ENCODE results near the gene HOXA9. TPM values are rescaled to one million over a fixed set of nuclear protein-coding genes. Genes with fewer than 3 reads are reported as not detected.

HOXA9 gene
- total RNA-seq, 4 donors from 2014 or later, result 5.4 to 10.9 (median 9.0) TPM

GRCh38 chr7:27172315-27172774 is 7.0 kb upstream of the HOXA9 start:
- TF ChIP-seq CTCF (IDR thresholded peaks at IDR 0.05; ENCODE audit: low read depth), result no peak

- no peak for TF ChIP-seq CTCF (IDR thresholded peaks at IDR 0.05; ENCODE audit: low read depth)
These were observed 6.4 kb upstream of the HOXA9 start for GRCh38 chr7:27171637-27172314.

- no peak for TF ChIP-seq CTCF (IDR thresholded peaks at IDR 0.05; ENCODE audit: low read depth)
These were observed 5.9 kb upstream of the HOXA9 start for GRCh38 chr7:27171325-27171636.

- no peak for TF ChIP-seq CTCF (IDR thresholded peaks at IDR 0.05; ENCODE audit: low read depth)
These were observed 5.3 kb upstream of the HOXA9 start for GRCh38 chr7:27170426-27171324.

GRCh38 chr7:27169658-27170425 is 4.5 kb upstream of the HOXA9 start:
- TF ChIP-seq CTCF (IDR thresholded peaks at IDR 0.05; ENCODE audit: low read depth), result no peak

GRCh38 chr7:27168265-27168947 is 3.1 kb upstream of the HOXA9 start:
- TF ChIP-seq CTCF (IDR thresholded peaks at IDR 0.05; ENCODE audit: low read depth), result no peak

Data from subcutaneous adipose tissue (tissue), 4 donors.